Measurements from ENCODE around the gene CXorf66. TPM values are rescaled to one million over a fixed set of nuclear protein-coding genes. Genes with fewer than 3 reads are reported as not detected.
"Not testable (repeated sequence)": the region's sequence is repeated elsewhere in the genome, so short reads cannot be mapped to it uniquely, and the experiment has no call there.

Gene CXorf66
- polyA plus RNA-seq, 4 donors, result not detected

GRCh38 chrX:139932073-139932900 is 33.0 kb downstream of the CXorf66 start:
- Histone ChIP-seq H3K9me3 (ENCODE audit: control insufficient read depth in 2 of 2, insufficient read depth in 1 of 2, low read depth in 1 of 2, low read length in 1 of 2) (no peaks in the 10 kb centered on the region), H3K4me1 (ENCODE audit: control insufficient read depth in 3 of 3, insufficient read depth in 2 of 3, low read depth in 1 of 3, low read length in 2 of 3) (no peaks in the 10 kb centered on the region), H3K4me3 (ENCODE audit: low read depth in 1 of 3, low read length in 3 of 3) (peak overlapping the region; percentile 54 to 77 (median 70)), H3K27ac (ENCODE audit: low read depth in 1 of 3, low read length in 2 of 3) (peak overlapping the region; percentile 97 to 98 (median 98)), H3K36me3 (ENCODE audit: control insufficient read depth in 3 of 3, insufficient read depth in 2 of 3, low read depth in 1 of 3, low read length in 3 of 3) (no peaks in the 10 kb centered on the region), H3K27me3 (ENCODE audit: control insufficient read depth in 3 of 3, insufficient read depth in 3 of 3, low read length in 3 of 3) (no peaks in the 10 kb centered on the region)
- WGBS, 3 donors, result 0 to 52% (median 0%) methylated on average over 9 to 101 of the region's 109 CpGs
- DNase-seq (peak; percentile 25 to 70), FAIRE-seq (no peak)

DNA sequence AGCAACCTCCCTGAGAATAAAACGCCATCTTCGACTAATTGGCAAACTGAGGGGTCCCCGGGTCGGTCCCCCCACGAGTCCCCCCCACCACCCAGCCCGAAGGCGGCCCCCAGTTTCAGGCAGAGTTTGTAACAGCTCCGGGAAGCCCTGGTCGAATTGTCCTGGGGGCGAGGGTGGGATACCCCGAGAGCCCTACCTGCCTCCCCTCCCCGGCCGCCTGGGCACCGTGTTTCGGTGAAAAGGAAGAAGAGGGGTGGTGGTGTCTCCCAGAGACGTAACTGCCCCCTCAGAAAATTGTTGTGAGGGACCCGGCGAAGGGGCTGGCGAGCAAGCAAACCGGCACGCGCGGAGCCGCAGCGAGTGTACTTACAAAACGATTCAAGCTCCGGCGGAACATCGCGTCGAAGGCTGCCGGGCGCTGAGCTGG is 33.7 kb downstream of the CXorf66 start:
- Histone ChIP-seq H3K4me3 (ENCODE audit: low read depth in 1 of 3, low read length in 3 of 3) (peak overlapping the region; percentile 54 to 77 (median 70)), H3K4me1 (ENCODE audit: control insufficient read depth in 3 of 3, insufficient read depth in 2 of 3, low read depth in 1 of 3, low read length in 2 of 3) (no peaks in the 10 kb centered on the region), H3K9me3 (ENCODE audit: control insufficient read depth in 2 of 2, insufficient read depth in 1 of 2, low read depth in 1 of 2, low read length in 1 of 2) (no peaks in the 10 kb centered on the region), H3K27ac (ENCODE audit: low read depth in 1 of 3, low read length in 2 of 3) (peak overlapping the region; percentile 5 to 77 (median 65)), H3K27me3 (ENCODE audit: control insufficient read depth in 3 of 3, insufficient read depth in 3 of 3, low read length in 3 of 3) (no peaks in the 10 kb centered on the region), H3K36me3 (ENCODE audit: control insufficient read depth in 3 of 3, insufficient read depth in 2 of 3, low read depth in 1 of 3, low read length in 3 of 3) (no peaks in the 10 kb centered on the region)
- FAIRE-seq (no peak), DNase-seq (no peak)
- 1 to 37% (median 9%) methylated on average over 19 to 33 of the region's 33 CpGs for WGBS, 3 donors

GRCh38 chrX:139930916-139931645 is 34.2 kb downstream of the CXorf66 start:
- H3K9me3 ChIP-seq (ENCODE audit: control insufficient read depth in 2 of 2, insufficient read depth in 1 of 2, low read depth in 1 of 2, low read length in 1 of 2), result no peaks in the 10 kb centered on the region
- peak overlapping the region in 1 of 3 donors; percentile 38 for H3K27ac ChIP-seq (ENCODE audit: low read depth in 1 of 3, low read length in 2 of 3)
- no peaks in the 10 kb centered on the region for H3K27me3 ChIP-seq (ENCODE audit: control insufficient read depth in 3 of 3, insufficient read depth in 3 of 3, low read length in 3 of 3)
- 3 to 29% (median 13%) methylated on average over 25 to 27 of the region's 27 CpGs for WGBS, 3 donors
- DNase-seq (peak; percentile 36 to 48), FAIRE-seq (no peak)
- H3K4me3 ChIP-seq (ENCODE audit: low read depth in 1 of 3, low read length in 3 of 3), result peak overlapping the region; percentile 29 to 77 (median 70)
- no peaks in the 10 kb centered on the region for H3K36me3 ChIP-seq (ENCODE audit: control insufficient read depth in 3 of 3, insufficient read depth in 2 of 3, low read depth in 1 of 3, low read length in 3 of 3)
- no peaks in the 10 kb centered on the region for H3K4me1 ChIP-seq (ENCODE audit: control insufficient read depth in 3 of 3, insufficient read depth in 2 of 3, low read depth in 1 of 3, low read length in 2 of 3)

DNA sequence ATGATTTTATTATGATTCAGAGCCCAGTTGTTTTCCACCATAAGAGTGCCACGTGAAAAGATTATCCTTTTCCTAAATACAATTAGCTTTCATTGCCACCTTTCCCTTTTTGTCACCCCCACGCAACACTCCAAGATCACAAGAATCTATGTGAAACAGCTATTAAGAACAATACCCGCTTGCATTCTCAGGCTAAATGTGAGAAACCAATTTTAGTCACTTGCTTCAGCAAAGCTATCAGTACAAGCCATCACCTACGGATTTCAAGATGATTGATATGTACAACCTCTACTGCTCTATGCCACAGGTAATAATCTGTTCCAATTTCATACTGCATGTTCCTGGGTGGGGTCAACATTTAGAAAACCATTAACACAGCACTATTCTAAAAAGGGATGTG is 34.9 kb downstream of the CXorf66 start:
- WGBS, 3 donors, result 21 to 52% (median 39%) methylated on average over 4 of the region's 4 CpGs
- Histone ChIP-seq H3K9me3 (ENCODE audit: control insufficient read depth in 2 of 2, insufficient read depth in 1 of 2, low read depth in 1 of 2, low read length in 1 of 2) (no peaks in the 10 kb centered on the region), H3K27me3 (ENCODE audit: control insufficient read depth in 3 of 3, insufficient read depth in 3 of 3, low read length in 3 of 3) (no peaks in the 10 kb centered on the region), H3K4me3 (ENCODE audit: low read depth in 1 of 3, low read length in 3 of 3) (peak overlapping the region in 1 of 3 donors; percentile 77), H3K4me1 (ENCODE audit: control insufficient read depth in 3 of 3, insufficient read depth in 2 of 3, low read depth in 1 of 3, low read length in 2 of 3) (no peaks in the 10 kb centered on the region), H3K27ac (ENCODE audit: low read depth in 1 of 3, low read length in 2 of 3) (no peak overlapping the region), H3K36me3 (ENCODE audit: control insufficient read depth in 3 of 3, insufficient read depth in 2 of 3, low read depth in 1 of 3, low read length in 3 of 3) (no peaks in the 10 kb centered on the region)
- FAIRE-seq (no peak), DNase-seq (no peak)

GRCh38 chrX:139929876-139930275 is 35.4 kb downstream of the CXorf66 start:
- H3K36me3 ChIP-seq (ENCODE audit: control insufficient read depth in 3 of 3, insufficient read depth in 2 of 3, low read depth in 1 of 3, low read length in 3 of 3), result no peaks in the 10 kb centered on the region
- no peaks in the 10 kb centered on the region for H3K4me1 ChIP-seq (ENCODE audit: control insufficient read depth in 3 of 3, insufficient read depth in 2 of 3, low read depth in 1 of 3, low read length in 2 of 3)
- DNase-seq (peak; percentile 22 to 49), FAIRE-seq (no peak)
- H3K27me3 ChIP-seq (ENCODE audit: control insufficient read depth in 3 of 3, insufficient read depth in 3 of 3, low read length in 3 of 3), result no peaks in the 10 kb centered on the region
- no peak overlapping the region for H3K27ac ChIP-seq (ENCODE audit: low read depth in 1 of 3, low read length in 2 of 3)
- H3K4me3 ChIP-seq (ENCODE audit: low read depth in 1 of 3, low read length in 3 of 3), result no peak overlapping the region
- 17 to 44% (median 43%) methylated on average over 5 of the region's 5 CpGs for WGBS, 3 donors
- no peaks in the 10 kb centered on the region for H3K9me3 ChIP-seq (ENCODE audit: control insufficient read depth in 2 of 2, insufficient read depth in 1 of 2, low read depth in 1 of 2, low read length in 1 of 2)

DNA sequence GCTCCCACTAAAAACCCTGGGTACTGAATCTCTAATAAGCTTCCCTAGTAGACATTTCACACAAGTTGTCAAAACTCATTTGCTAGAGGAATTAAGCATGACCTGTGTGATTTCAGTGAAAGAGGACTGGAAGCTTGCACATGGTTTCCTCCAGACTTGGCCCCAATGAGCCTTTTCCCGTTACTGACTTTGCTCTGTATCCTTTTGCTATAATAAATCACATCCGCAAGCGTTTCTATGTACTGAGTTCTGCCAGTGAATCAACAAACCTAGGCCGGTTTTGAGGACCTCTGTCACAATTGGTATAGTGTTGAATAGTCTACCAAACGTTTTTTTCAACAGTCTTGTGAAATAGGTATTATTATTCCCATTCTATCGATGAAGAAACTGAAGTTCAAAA is 40.6 kb downstream of the CXorf66 start:
- H3K36me3 ChIP-seq (ENCODE audit: control insufficient read depth in 3 of 3, insufficient read depth in 2 of 3, low read depth in 1 of 3, low read length in 3 of 3), result peaks cover 0 to 2% (median 0%) of the 10 kb centered on the region in 3 donors
- peaks cover 0 to 3% (median 0%) of the 10 kb centered on the region in 3 donors for H3K4me1 ChIP-seq (ENCODE audit: control insufficient read depth in 3 of 3, insufficient read depth in 2 of 3, low read depth in 1 of 3, low read length in 2 of 3)
- WGBS, 3 donors, result 58 to 71% (median 62%) methylated on average over 6 of the region's 6 CpGs
- H3K27me3 ChIP-seq (ENCODE audit: control insufficient read depth in 3 of 3, insufficient read depth in 3 of 3, low read length in 3 of 3), result no peaks in the 10 kb centered on the region
- no peak for FAIRE-seq
- no peak overlapping the region for H3K4me3 ChIP-seq (ENCODE audit: low read depth in 1 of 3, low read length in 3 of 3)
- no peaks in the 10 kb centered on the region for H3K9me3 ChIP-seq (ENCODE audit: control insufficient read depth in 2 of 2, insufficient read depth in 1 of 2, low read depth in 1 of 2, low read length in 1 of 2)
- no peak for DNase-seq
- H3K27ac ChIP-seq (ENCODE audit: low read depth in 1 of 3, low read length in 2 of 3), result no peak overlapping the region

DNA sequence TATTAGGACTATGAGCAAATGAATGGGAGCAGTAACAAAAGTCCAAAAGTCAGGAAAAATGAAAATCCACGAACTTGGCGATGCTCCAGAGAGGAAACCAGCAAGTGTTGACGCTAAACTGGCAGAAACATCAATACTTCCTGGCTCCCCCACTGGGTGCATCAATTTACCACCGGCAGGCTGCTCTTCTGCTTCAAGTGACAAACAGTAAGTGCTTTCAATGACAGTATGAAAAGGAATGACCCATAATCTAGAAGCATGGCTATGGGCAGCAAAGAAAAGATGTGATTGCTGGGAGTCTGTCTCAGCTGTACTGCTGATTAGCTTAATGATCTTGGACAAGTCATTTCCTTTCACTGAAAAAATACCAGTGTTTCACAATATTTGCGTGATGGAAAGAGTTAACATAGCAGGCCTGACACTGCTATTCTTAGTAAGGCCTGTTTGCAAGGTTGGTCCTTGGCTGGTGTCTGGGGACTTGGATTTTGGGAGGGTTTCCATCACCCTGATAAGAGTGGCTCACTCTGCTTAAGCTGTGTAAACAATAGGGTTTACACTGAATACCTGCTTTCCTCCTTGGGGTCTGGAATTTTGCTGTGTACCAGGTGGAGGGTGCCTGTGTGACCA is 41.1 kb downstream of the CXorf66 start:
- H3K27me3 ChIP-seq (ENCODE audit: control insufficient read depth in 3 of 3, insufficient read depth in 3 of 3, low read length in 3 of 3), result no peaks in the 10 kb centered on the region
- DNase-seq (no peak), FAIRE-seq (no peak)
- H3K36me3 ChIP-seq (ENCODE audit: control insufficient read depth in 3 of 3, insufficient read depth in 2 of 3, low read depth in 1 of 3, low read length in 3 of 3), result peaks cover 0 to 4% (median 0%) of the 10 kb centered on the region in 3 donors
- H3K4me3 ChIP-seq (ENCODE audit: low read depth in 1 of 3, low read length in 3 of 3), result no peak overlapping the region
- WGBS, 3 donors, result 38 to 46% (median 42%) methylated on average over 5 of the region's 5 CpGs
- peak overlapping the region in 1 of 3 donors; percentile 10 for H3K27ac ChIP-seq (ENCODE audit: low read depth in 1 of 3, low read length in 2 of 3)
- H3K9me3 ChIP-seq (ENCODE audit: control insufficient read depth in 2 of 2, insufficient read depth in 1 of 2, low read depth in 1 of 2, low read length in 1 of 2), result no peaks in the 10 kb centered on the region
- peaks cover 0 to 3% (median 0%) of the 10 kb centered on the region in 3 donors for H3K4me1 ChIP-seq (ENCODE audit: control insufficient read depth in 3 of 3, insufficient read depth in 2 of 3, low read depth in 1 of 3, low read length in 2 of 3)

GRCh38 chrX:139921142-139921541 is 44.2 kb downstream of the CXorf66 start:
- not testable (repeated sequence) for H3K27me3 ChIP-seq (ENCODE audit: control insufficient read depth in 3 of 3, insufficient read depth in 3 of 3, low read length in 3 of 3); FAIRE-seq; H3K9me3 ChIP-seq (ENCODE audit: control insufficient read depth in 2 of 2, insufficient read depth in 1 of 2, low read depth in 1 of 2, low read length in 1 of 2); H3K36me3 ChIP-seq (ENCODE audit: control insufficient read depth in 3 of 3, insufficient read depth in 2 of 3, low read depth in 1 of 3, low read length in 3 of 3); DNase-seq; H3K27ac ChIP-seq (ENCODE audit: low read depth in 1 of 3, low read length in 2 of 3); H3K4me1 ChIP-seq (ENCODE audit: control insufficient read depth in 3 of 3, insufficient read depth in 2 of 3, low read depth in 1 of 3, low read length in 2 of 3); H3K4me3 ChIP-seq (ENCODE audit: low read depth in 1 of 3, low read length in 3 of 3)
- WGBS, 3 donors, result 82 to 93% (median 87%) methylated on average over 6 of the region's 6 CpGs
